SK-N-DZ (cell line): ENCODE results near the gene PPP1R11.

Source experiments
- DNase-seq: peaks from one replicate; pipeline ENCODE4 v3.0.0-alpha.2; 2015; ENCODE audit warnings: low spot score

The PPP1R11 gene

GRCh38 chr6:30061858-30062458 lies 5.0 kb upstream of the PPP1R11 start:
- DNase-seq = peak; percentile 49

DNA sequence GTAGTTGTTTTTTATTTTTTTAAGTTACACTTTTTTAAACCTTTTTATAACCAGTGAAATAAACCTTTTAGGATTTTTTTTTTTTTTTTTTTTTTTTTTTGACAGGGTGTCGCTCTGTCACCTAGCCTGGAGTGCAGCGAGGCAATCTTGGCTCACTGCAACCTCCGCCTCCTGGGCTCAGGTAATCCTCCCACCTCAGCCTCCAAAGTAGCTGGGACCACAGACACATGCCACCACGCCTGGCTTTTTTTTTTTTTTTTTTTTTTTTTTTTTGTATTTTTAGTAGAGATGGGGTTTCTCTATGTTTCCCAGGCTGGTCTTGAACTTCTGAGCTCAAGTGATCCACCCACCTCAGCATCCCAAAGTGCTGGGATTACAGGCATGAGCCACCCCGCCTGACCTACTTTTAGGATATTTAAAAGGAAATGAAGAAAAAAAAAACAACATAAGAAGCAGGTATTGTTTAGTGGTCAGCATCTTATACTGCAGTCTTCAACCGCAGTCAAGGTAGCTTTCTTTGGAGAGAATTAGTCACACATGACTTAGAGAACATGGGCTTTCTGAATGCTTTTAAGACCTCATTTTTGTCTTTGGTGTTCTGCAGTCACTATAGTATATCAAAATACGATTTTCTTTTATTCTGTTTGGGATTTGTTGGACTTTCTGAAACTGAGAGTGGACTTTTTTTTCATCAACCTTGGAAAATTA lies 4.4 kb upstream of the PPP1R11 start:
- no peak for DNase-seq

DNA sequence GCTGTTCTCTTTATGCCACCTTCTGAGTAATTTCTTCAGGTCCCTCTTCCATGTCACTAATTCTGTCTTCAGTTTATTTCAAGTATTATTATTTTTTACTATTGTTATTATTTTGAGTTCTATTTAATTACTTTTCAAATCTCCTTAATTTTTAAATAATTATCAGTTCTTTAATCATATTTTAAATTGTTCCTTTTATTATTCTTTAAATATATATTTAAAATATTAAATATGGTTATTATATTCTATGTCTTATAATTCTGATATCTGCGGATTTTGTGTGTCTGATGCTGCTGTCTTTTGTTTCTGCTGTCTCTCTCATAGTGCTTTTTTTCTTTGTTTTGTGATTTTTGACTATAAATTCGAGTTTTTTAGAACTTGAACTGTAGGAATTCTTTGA lies 3.7 kb upstream of the PPP1R11 start:
- DNase-seq = no peak

- DNase-seq = no peak
Measured at GRCh38 chr6:30066082-30066481, 916 bp upstream of the PPP1R11 start.

DNA sequence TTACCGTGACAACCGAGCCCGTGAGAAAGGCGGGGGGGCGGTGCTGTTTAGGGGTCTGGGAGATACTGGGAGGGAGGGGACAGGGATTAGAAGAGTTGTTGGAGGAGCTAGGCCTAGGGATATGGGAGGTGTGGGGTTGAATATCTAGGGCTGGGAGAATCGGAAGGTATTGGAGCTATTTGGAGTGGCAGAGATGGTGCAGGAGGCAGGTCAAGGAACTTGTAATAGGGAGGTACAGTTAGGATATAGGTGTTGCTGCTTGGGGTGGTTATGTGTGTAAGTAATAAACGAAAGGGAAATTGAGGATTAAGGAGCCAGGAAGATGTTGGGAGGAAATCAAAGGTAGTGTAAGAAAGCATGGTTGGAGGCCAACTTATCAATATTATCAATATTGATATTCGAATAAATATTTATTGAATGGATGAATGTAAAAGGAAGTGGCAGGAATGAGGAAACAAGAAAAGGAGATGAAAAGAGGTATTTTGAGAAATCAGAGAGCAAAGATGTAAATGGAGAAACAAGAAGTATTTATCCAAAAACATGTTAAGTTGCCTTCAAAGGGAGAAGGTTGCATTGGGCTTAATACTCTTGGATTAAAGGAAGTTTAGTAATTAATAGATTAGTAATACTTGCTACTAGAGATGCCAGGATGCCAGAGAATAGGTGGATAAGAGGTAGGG lies 602 bp downstream of the PPP1R11 start:
- no peak for DNase-seq

DNA sequence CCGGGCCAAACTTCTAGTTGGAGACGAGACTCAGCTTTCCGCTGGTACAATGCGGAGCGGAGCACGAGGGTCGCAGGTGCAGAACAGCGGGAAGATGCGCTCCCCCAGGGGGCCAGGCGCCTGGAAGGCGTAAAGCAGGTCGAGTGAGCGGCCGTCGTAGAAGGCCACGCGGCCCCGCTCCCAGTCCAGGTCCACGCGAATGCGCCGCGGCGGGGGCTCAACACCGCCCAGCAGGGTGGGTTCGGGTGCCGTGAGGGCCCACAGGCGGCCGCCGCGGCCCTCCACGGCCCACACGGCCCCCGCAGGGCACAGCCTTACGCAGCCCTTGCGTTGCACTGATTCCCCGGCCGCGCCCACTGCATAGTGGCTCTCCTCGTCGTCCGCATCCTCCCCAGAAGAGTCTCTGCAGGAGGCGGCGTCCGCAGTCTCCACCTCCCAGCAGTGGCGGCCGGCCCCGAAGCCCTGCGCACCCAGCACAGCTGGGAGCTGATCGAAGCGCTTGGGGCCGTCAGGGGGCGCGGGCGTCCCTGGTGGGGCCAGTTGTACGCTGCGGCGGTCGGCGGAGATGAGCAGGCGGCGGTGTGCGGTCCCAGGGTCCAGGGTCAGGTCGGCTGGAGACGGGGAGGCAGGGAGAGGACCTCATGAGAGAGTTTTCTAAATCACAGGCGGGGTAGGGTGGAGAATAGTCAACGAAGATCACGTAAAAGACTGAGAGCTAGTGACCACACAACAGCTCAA lies 4.3 kb downstream of the PPP1R11 start:
- no peak for DNase-seq

GRCh38 chr6:30071858-30072257 lies 4.9 kb downstream of the PPP1R11 start:
- DNase-seq = no peak

- no peak for DNase-seq
Measured at GRCh38 chr6:30073489-30074235, 6.7 kb downstream of the PPP1R11 start.

GRCh38 chr6:30074331-30075093 lies 7.5 kb downstream of the PPP1R11 start:
- no peak for DNase-seq

DNA sequence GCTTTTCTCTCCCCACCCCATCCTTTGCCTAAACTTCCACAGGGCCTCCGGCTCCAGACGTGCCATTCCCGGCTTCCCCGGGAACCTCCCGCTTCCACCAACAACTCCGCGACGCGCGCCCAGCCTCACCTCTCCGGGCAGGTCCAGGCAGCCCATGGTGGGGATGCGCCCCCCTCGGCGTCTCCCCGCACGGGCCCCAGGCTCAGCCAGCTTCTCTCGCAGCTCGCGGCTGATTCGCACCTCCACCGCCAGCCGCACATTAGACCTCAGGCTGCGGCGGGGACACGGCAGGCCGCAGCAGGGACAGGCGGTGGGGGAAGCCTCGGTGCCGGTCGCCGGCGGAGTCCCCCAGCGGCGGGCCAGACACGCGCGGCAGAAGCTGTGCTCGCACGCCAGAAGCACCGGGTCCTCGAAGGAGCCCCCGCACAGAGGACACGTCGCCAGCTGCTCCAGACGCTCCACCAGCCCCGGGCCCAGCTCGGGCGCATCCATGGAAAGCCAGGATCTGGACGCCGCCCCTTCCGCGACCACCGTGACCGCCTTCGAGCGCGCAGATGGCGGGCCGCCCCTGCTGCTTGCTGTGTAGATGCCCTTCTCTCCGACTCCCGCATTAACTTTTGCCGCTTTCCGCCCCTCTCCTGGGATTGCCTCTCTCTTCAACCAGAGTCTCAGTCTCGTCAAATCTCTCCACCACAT lies 8.2 kb downstream of the PPP1R11 start, which contains the start of gene RNF39:
Gene RNF39 (minus strand): TSS at position 676 of the 696 bp plus-strand sequence. CDS start 184 bp downstream, at position 492.
- peak; percentile 23 for DNase-seq

DNA sequence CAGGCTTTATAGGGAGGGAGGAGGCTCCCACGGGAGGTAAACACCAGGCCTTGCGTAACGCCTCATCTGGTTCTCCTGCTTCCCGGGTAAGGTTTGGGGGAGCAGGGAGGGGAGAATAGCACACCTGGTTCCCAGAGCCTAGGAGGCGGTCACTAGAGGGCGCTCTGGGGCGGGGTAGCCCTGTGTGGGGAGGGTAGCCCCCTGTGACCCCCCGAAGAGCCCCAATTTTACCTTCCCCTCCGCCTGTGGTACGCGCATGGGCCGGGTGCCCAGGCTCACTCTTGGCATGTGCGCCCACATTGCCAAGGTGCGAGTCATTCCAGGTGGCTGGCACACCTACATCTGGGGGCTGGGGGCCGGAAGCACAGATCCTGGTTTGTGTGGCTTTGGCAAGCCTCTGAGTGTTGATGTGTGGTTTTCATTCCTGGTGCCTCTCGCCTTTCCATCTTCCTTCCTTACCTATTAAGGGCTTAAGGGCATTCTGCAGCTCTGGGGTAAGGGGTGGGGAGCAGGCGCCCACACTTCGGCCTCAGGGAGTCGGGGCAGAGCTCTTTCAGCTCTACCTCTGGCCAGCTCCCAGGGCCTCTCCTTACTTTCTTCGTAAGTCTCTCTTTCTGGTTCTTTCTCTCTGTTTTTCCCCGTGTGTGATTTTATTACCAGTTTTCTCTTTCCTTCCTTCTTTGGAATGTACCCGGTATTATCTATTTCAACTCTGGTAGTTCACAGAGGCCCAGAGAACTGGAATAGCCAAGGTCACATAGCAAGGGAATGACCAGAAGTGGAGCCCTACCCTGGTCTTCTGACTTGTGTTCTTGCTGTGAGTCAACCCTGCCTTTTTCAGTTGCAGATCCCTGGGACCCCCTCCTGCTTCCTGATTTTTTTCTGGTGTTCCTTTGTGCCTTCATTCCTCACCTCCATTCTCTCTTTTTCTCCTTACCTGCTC lies 9.1 kb downstream of the PPP1R11 start:
- DNase-seq = no peak

GRCh38 chr6:30077218-30077617 lies 10.2 kb downstream of the PPP1R11 start:
- DNase-seq = no peak

GRCh38 chr6:30087876-30088275 lies 20.9 kb downstream of the PPP1R11 start:
- no peak for DNase-seq

- no peak for DNase-seq
Measured at GRCh38 chr6:30091577-30092381, 24.8 kb downstream of the PPP1R11 start.

DNA sequence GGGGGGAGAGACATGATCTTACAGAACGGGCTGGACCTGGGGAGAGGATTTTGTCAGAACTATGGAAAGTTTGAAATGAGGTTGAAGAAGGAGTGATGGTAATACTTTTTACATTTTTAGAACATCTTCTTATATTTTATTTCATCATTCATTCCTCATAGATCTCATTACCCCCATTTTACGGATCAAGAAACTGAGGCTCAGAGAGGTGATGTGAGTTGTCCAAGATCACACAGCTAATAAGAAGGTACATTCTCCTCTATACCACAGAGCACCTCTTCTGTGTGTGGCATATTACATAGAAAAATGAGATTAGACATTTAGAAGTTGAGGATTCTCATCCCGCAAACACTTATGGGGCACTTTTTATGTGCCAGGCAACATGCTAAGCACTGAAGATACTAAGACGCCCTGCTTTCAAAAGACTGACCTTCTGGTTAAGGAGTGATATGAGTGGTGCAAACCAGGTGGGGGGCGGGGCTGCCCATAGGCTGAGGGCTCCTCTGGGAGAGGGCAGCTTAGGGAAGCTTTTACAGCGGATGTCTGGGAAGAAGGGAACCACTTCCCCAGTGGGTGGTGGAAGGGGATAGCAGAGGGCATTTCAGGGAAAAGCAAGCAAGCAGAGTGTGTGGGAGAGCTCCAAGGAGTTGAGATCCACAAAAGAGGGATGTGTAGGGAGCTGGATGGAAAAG lies 26.0 kb downstream of the PPP1R11 start:
- no peak for DNase-seq

DNA sequence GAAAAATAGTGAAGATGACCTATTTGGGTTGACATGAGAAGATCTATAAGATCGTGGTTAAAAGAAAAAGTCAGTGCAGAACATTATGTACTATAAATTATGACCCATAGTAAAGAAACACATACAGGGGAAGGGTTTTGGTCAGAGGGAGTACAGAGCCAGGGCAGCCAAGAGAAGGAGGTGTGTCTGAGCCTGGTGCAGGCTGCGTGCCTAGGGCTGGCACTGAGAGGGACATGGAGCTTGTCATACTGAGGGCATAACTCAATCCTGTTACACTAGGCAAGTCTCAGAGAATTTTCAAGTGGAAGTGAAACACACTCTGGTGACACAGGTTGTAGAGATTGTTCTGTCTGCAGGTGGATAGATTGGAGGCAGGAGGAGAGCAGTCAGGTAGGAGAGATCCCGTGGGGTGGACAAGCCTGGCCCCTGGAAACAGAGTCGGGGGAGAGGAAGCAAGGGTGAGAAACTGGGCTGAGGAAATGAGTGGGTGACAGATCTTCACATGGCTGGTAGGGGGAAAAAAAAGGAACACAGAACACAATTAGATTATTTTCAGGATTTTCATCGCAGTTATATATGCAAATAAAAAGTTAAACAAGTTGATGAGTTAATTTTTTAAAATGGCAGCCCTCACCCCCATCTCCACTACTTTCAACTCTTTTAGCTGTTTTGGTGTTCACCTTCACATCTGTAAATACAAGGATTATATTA lies 27.1 kb downstream of the PPP1R11 start:
- no peak for DNase-seq

DNA sequence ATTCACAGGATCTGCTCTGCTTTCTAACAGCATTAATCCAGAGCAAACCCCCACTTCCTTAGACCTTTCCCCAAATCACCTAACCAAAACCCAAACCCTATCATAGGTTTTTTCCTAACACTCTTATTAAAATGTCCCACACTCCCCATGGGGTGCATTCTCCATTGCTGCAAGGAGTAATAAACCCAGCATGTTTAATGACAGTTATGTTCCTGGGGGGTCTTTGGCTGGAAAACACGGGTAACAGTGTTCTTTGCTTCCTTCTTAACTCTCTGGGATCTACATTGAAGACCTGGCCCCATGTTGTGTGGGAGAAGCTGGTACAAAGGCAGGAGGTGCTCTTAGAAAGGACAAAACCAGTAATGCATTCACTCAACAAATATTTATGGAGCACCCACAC lies 29.8 kb downstream of the PPP1R11 start:
- DNase-seq = no peak
